Measurements from ENCODE around the gene GPR146. TPM values are rescaled to one million over a fixed set of nuclear protein-coding genes. Genes with fewer than 3 reads are reported as not detected.
"Not testable (repeated sequence)": the region's sequence is repeated elsewhere in the genome, so short reads cannot be mapped to it uniquely, and the experiment has no call there.

GPR146 gene
- total RNA-seq, 3 donors from 2014 or later = 24.1 to 56.8 (median 43.6) TPM

DNA sequence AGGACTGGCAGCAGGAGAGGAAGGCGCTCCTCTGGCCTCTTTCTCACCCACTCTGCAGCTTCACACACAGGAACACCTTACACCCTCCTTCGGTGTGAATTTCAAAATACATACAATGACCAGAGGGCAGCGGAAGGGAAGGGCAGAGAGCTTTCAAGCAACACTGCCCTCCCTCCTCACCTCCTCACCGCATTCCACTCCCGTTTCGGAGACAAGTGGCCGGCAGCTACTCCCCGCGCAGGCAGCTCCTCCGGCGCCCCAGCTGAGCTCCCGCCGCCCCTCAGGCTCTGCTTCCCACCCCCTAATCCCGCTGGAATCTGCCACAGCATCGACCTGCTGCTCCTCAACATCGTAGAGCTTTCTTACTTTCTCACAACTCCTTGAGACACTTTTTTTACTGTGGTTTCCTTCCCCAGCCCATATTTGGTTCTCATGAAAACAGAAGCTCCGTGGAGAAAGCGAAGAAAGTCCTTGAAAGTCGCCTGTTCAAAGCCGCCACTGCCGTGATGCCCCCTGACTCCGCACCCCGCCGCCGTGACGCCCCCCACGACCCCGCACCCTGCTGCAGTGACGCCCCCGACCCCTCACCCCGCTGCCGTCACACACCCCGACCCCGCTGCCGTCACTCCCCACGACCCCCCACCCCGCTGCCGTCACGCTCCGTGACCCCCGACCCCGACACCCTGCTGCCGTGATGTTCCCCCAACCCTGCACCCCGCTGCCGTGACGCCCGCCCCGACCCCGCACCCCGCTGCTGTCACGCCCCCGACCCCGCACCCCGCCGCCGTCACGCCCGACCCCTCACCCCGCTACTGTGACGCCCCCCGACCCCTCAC is 29.0 kb downstream of the GPR146 start:
- TF ChIP-seq, protein P1, sequence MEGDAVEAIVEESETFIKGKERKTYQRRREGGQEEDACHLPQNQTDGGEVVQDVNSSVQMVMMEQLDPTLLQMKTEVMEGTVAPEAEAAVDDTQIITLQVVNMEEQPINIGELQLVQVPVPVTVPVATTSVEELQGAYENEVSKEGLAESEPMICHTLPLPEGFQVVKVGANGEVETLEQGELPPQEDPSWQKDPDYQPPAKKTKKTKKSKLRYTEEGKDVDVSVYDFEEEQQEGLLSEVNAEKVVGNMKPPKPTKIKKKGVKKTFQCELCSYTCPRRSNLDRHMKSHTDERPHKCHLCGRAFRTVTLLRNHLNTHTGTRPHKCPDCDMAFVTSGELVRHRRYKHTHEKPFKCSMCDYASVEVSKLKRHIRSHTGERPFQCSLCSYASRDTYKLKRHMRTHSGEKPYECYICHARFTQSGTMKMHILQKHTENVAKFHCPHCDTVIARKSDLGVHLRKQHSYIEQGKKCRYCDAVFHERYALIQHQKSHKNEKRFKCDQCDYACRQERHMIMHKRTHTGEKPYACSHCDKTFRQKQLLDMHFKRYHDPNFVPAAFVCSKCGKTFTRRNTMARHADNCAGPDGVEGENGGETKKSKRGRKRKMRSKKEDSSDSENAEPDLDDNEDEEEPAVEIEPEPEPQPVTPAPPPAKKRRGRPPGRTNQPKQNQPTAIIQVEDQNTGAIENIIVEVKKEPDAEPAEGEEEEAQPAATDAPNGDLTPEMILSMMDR (IDR thresholded peaks at IDR 0.05) = no peak
- TF ChIP-seq POLR2AphosphoS5 (IDR thresholded peaks at IDR 0.05) (no peak), POLR2A (IDR thresholded peaks at IDR 0.05) (no peak)
- Histone ChIP-seq H3K36me3 (no peaks in the 10 kb centered on the region), H3K4me3 (no peak overlapping the region), H3K4me1 (no peaks in the 10 kb centered on the region), H3K27me3 (no peaks in the 10 kb centered on the region), H3K9me3 (no peaks in the 10 kb centered on the region), H3K27ac (no peak overlapping the region)
- no peak for DNase-seq (ENCODE audit: low spot score in 2 of 2)
- intact Hi-C loops (cut with DNase I; ENCODE audit: low total_unique reads) = no loop called here

DNA sequence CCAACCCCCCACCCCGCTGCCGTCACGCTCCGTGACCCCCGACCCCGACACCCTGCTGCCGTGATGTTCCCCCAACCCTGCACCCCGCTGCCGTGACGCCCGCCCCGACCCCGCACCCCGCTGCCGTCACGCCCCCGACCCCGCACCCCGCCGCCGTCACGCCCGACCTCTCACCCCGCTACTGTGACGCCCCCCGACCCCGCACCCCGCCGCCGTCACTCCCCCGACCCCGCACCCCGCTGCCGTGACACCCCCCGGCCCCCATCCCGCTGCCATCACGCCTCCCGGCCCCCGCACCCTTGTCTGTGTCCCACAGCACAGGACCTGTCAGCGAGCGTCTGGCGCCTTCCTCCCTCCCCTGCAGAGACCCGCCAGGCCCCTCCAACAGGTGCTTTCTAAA is 29.7 kb downstream of the GPR146 start:
- H3K4me3 ChIP-seq; H3K9me3 ChIP-seq; H3K4me1 ChIP-seq; DNase-seq (ENCODE audit: low spot score in 2 of 2); H3K36me3 ChIP-seq; intact Hi-C loops (cut with DNase I; ENCODE audit: low total_unique reads); H3K27me3 ChIP-seq; H3K27ac ChIP-seq: not testable (repeated sequence)

DNA sequence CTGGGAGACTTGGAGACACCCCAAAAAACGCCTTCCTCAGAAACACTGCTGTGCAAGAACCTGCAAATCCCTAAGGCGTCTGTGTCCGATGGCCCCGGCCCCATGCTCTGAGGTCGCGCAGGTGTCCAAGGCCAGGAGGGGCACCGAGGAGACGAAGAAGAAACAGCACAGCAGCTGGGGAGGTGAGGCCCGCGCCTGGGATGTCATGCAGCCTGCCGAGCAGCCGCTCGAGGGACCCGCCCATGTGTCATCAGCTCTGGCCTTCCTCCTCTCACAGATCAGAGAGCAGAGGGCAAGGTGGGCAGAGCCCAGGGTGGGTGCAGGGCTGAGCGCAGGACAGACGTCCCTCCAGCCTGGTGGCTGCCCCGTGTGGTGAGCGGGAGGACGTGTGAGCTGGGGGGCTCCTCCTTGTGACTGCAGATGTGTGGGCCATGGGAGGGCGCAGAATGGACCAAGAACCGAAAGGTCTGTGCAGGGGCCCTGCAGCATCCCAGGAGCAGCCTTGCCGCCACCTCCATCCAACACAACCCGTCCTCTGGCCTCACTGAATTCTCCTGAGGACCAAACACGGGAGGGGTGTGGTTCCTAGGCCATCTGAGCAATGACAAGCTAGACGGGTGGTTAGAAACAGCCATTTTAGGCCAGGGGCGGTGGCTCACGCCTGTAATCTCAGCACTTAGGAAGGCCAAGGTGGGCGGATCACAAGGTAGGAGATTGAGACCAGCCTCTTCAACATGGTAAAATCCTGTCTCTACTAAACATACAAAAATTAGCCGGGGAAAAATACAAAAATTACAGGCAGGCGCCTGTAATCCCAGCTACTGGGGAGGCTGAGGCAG is 30.5 kb downstream of the GPR146 start:
- no peak for DNase-seq (ENCODE audit: low spot score in 2 of 2)
- Histone ChIP-seq H3K27me3 (no peaks in the 10 kb centered on the region), H3K9me3 (no peaks in the 10 kb centered on the region), H3K27ac (no peak overlapping the region), H3K4me1 (no peaks in the 10 kb centered on the region), H3K36me3 (no peaks in the 10 kb centered on the region), H3K4me3 (no peak overlapping the region)
- TF ChIP-seq POLR2A (IDR thresholded peaks at IDR 0.05) (no peak), POLR2AphosphoS5 (IDR thresholded peaks at IDR 0.05) (no peak)
- TF ChIP-seq, protein P1 (IDR thresholded peaks at IDR 0.05) = no peak
- intact Hi-C loops (cut with DNase I; ENCODE audit: low total_unique reads) = no loop called here

DNA sequence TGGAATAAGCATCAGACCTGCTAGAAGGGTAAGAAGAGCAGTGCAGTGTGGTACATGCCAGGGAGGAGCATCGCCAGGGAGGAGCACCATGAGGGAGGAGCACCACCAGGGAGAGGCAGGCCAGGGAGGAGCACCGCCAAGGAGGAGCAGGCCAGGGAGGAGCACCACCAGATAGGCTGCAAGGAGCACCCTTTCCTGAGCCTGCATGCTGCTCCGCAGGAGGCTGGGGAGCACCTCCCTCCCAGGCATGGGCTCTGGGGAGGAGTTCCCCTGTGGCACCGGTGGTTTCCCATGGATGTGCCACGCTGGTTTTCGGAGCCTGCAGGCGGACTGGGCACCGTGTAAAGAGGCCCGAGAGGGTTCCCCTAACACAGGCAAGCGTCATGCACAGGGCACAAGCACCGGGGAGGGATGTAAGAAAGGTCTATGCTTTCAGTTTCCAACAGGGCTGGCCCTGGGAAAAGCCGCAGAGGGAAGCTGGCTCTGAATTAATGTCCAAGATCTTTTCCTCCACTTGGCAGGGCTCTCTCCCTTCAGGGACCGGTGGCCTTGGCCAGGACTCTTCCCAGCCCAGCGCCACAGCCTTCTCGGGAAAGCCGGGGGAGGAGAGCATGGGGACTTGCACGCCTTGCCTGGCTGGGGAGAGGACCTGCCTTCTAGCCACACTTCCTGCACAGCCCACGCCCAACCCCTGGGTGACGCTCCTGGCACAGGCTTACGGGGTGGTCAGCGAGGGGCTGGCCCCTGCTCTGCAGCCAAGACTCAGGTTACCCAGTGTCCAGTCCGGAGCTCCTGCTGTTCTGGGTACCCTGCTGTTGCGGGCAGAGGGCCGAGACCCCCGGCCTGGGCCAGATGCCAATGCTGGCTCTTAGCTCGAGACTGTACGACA is 32.1 kb downstream of the GPR146 start:
- intact Hi-C loops (cut with DNase I; ENCODE audit: low total_unique reads) = no loop called here
- Histone ChIP-seq H3K36me3 (no peaks in the 10 kb centered on the region), H3K27ac (peak overlapping the region in 1 of 2 donors; percentile 70), H3K4me1 (no peaks in the 10 kb centered on the region), H3K4me3 (peak overlapping the region; percentile 13 to 51 (median 30)), H3K27me3 (no peaks in the 10 kb centered on the region), H3K9me3 (no peaks in the 10 kb centered on the region)
- no peak for TF ChIP-seq POLR2AphosphoS5 (IDR thresholded peaks at IDR 0.05)
- TF ChIP-seq POLR2A (IDR thresholded peaks at IDR 0.05) = no peak
- TF ChIP-seq, protein P1 (IDR thresholded peaks at IDR 0.05) = no peak
- no peak for DNase-seq (ENCODE audit: low spot score in 2 of 2)

DNA sequence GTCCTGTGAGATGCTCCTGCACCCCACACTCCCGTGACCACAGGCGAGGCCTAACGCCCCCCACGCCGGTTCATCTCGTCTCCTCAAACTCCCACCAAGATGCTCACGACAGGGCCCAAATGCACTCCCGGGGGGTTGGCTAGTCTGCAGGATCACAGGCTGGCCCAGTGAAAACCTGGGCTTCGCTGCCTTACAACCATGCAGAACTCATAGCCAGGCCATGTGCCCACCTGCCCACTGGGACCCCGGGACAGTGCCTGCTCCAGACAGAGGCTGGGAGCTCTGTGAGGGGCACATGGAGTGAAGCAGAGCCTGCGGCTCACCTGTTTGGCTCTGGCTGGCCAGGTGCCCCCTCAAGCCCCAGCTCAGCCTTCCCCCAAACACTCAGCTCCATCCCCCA is 34.2 kb downstream of the GPR146 start:
- no peak for DNase-seq (ENCODE audit: low spot score in 2 of 2)
- peak overlapping the region in 1 of 2 donors; percentile 38 for H3K27ac ChIP-seq
- no peaks in the 10 kb centered on the region for H3K36me3 ChIP-seq

More for the DNA sequence above, 34.2 kb downstream of the GPR146 start:
- H3K4me3 ChIP-seq = no peak overlapping the region
- intact Hi-C loops (cut with DNase I; ENCODE audit: low total_unique reads) = no loop called here
- TF ChIP-seq POLR2A (IDR thresholded peaks at IDR 0.05) = no peak
- no peak for TF ChIP-seq POLR2AphosphoS5 (IDR thresholded peaks at IDR 0.05)
- TF ChIP-seq, protein P1 (IDR thresholded peaks at IDR 0.05) = no peak
- H3K9me3 ChIP-seq = no peaks in the 10 kb centered on the region
- H3K4me1 ChIP-seq = no peaks in the 10 kb centered on the region
- no peaks in the 10 kb centered on the region for H3K27me3 ChIP-seq
